Left cardiac atrium (tissue), 4 donors: ENCODE results near the gene NUMB. TPM values are rescaled to one million over a fixed set of nuclear protein-coding genes. Genes with fewer than 3 reads are reported as not detected.

Experiments
- ATAC-seq, 2 donors: fragments of 200-7000 bp; cut with Tn5 transposase; one replicate each; pipeline ENCODE4 v1.9.1; 2020; ENCODE audit warnings: mild to moderate bottlenecking in 2 of 2, moderate library complexity in 2 of 2
- DNase-seq: peaks from one replicate; pipeline ENCODE4 v3.0.0-alpha.2; 2020
- intact Hi-C, 2 donors: fragments of 100-400 bp; cut with DNase I; formaldehyde crosslinking; loops; one replicate each; pipeline versions ENCODE4 v1.14.1 to v1.15.1; 2022 to 2023
- total RNA-seq, 2 donors: library from RNA; stranded (reverse); fragmentation: NEBNext Ultra II Directional; extraction: Animal tissue kit (Norgen Biotek cat#: 25700); gene quantifications; one replicate each; pipeline ENCODE4 v1.2.1, GENCODE V29; 2021
- donor health status: DM: no; HTN: yes; CAD: no.
- donor health status: DM: no; HTN: yes; CAD: no; lungs with severe emphysema.
- donor health status: DM: yes; HTN: yes; CAD: no.
- donor health status: Dilated cardiomyopathy.

NUMB gene
- total RNA-seq, 2 donors from 2014 or later, result 40.8 to 53.1 TPM

DNA sequence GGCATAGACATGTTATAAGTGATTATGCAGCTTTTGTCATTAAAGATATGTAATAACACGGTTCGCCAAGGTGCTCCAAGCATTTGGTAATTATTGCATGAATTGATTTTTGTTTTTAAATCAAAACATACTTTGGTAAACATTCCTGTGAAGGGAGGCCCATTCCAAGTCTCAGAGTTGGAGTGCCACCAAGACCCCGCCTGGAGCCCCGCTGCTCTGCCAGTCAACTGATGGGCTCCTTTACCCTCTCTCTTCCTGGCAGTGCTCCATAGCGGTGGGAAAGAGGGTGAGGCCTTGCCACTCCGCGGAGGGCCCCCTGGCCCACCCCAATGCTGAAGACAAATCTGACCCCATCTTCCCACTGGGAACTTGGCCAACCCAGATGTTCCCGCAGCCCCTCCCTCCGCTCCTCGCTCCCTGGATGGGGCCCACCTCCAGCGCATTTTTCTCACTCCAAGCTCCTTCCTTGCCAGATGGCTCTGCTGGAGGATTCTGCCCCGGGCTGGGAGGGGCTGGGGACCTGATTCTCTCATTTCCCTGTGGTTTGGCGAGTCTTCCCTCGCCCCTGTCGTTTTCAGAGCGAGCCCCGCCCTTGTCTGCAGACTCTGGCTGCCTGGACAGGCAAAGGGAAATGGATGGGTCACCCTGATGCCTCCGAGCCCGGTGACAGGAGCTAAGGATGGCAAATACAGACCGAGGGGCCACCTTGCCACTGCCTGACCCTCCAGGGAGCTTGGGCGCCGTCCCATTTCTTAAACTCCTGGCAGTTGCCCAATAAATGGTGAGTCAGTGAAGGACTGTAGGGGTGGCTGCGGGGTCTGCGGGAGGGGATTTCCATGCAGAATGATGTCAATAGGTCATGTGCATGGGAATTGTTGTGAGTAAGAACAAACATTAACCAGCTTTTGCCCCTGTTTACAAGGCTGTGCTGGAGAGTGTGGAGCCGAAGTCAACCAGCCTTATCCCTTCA, 230.2 kb downstream of the NUMB start:
- ATAC-seq, result peak; percentile 48 to 73
- intact Hi-C loops, result no loop called here
- peak; percentile 55 for DNase-seq

DNA sequence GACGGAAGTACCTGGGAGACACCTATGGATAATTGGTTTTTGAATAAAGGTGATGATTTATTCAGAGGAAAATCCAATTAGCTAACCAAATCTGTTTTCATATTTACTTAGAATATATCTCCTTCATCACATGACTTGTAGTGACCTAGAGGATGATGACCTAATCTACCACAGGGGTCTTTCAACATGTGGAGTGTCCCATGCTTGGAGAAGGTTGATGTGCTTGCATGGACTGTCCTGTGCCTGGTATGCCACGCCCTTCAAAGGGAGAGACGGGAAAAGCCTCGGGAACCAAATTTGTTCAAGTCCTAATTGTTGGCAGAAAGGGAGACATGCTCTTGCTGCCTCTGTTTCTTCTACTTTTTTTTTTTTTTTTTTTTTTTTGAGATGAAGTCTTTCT, 232.8 kb downstream of the NUMB start:
- DNase-seq (no peak), ATAC-seq (no peak)
- intact Hi-C loops, result no loop called here

Other genes starting within 250 kb of the NUMB start
- gene PAPLN, start 221.0 kb downstream of the NUMB start, total RNA-seq, result 1 to 10 TPM; 3.1 to 7.5 TPM
- 1 to 10 TPM; 9.2 to 9.4 TPM for gene RIOX1, start 32.4 kb upstream of the NUMB start, total RNA-seq
- gene ACOT1, start 78.6 kb upstream of the NUMB start, total RNA-seq, result 10 to 100 TPM in 1 of 2 donors, 1 to 10 TPM in 1; 7.9 to 23.3 TPM
- under 1 TPM; 0.15 to 0.37 TPM for gene HEATR4, start 100.4 kb upstream of the NUMB start, total RNA-seq
- 100 to 1,000 TPM; 130 to 151 TPM for gene ACOT2, start 110.7 kb upstream of the NUMB start, total RNA-seq
- 1 to 10 TPM; 1.1 to 1.6 TPM for gene ACOT4, start 133.3 kb upstream of the NUMB start, total RNA-seq
- not detected for gene ACOT6, start 154.0 kb upstream of the NUMB start, total RNA-seq
- gene DNAL1, start 186.4 kb upstream of the NUMB start, total RNA-seq, result 10 to 100 TPM; 14.0 to 16.4 TPM